AML-193 (cell line): ENCODE measurements around the gene ZIC1.

Experiments
- DNase-seq, 2 experiments: peaks; one replicate each; lab custom pipeline; 2025; lab: John Stamatoyannopoulos, UW

Gene ZIC1

GRCh38 chr3:147395899-147396711, 13.1 kb upstream of the ZIC1 start:
- no peak for DNase-seq

GRCh38 chr3:147396712-147397046, 12.5 kb upstream of the ZIC1 start:
- no peak for DNase-seq

- no peak for DNase-seq
Observed at GRCh38 chr3:147397155-147397874, 11.8 kb upstream of the ZIC1 start.

- DNase-seq = no peak
Observed at GRCh38 chr3:147397875-147398812, 11.0 kb upstream of the ZIC1 start.

GRCh38 chr3:147398813-147399534, 10.2 kb upstream of the ZIC1 start:
- DNase-seq = no peak

GRCh38 chr3:147400111-147400510, 9.1 kb upstream of the ZIC1 start:
- DNase-seq = no peak

- DNase-seq = no peak
Observed at GRCh38 chr3:147400999-147401398, 8.2 kb upstream of the ZIC1 start.

- no peak for DNase-seq
Observed at GRCh38 chr3:147401421-147401820, 7.7 kb upstream of the ZIC1 start.

GRCh38 chr3:147402159-147402558, 7.0 kb upstream of the ZIC1 start:
- no peak for DNase-seq

GRCh38 chr3:147403511-147403910, 5.7 kb upstream of the ZIC1 start:
- no peak for DNase-seq

- DNase-seq = no peak
Observed at GRCh38 chr3:147404000-147404799, 5.0 kb upstream of the ZIC1 start.

- DNase-seq = no peak
Observed at GRCh38 chr3:147404800-147405230, 4.3 kb upstream of the ZIC1 start.

- no peak for DNase-seq
Observed at GRCh38 chr3:147405231-147406027, 3.7 kb upstream of the ZIC1 start.

GRCh38 chr3:147406028-147406931, 2.9 kb upstream of the ZIC1 start, which contains the start of gene ZIC4:
TSS of gene ZIC4 (minus strand) at chr3:147406543. CDS start at chr3:147402797, 3,746 bp downstream.
- no peak for DNase-seq

- no peak for DNase-seq
Observed at GRCh38 chr3:147407114-147407497, 2.1 kb upstream of the ZIC1 start.

GRCh38 chr3:147407498-147408187, 1.5 kb upstream of the ZIC1 start:
- no peak for DNase-seq

- no peak for DNase-seq
Observed at GRCh38 chr3:147408188-147409100, 721 bp upstream of the ZIC1 start.
